Measurements from ENCODE around the gene RASL10A. TPM values are rescaled to one million over a fixed set of nuclear protein-coding genes. Genes with fewer than 3 reads are reported as not detected.

RASL10A gene
- total RNA-seq, 1 experiment from 2014 or later = 0.82 TPM

GRCh38 chr22:29300807-29301601 lies 14.5 kb downstream of the RASL10A start:
- H3K4me1 Mint-ChIP-seq (ENCODE audit: insufficient read depth, unreplicated experiment) = peaks cover 7% of the 10 kb centered on the region
- no peaks in the 10 kb centered on the region for H3K9me3 Mint-ChIP-seq (ENCODE audit: unreplicated experiment)
- H3K27me3 Mint-ChIP-seq (ENCODE audit: insufficient read depth, unreplicated experiment) = no peaks in the 10 kb centered on the region
- H3K27ac Mint-ChIP-seq (ENCODE audit: low read depth, unreplicated experiment) = no peak overlapping the region
- CTCF ChIA-PET = interaction anchor here (0.6 to 0.7 kb wide), 2 partner anchors 20 to 293 kb away, joined by 4 to 5 read pairs; no protein-coding TSS in a partner anchor
- TF ChIP-seq, protein P1, sequence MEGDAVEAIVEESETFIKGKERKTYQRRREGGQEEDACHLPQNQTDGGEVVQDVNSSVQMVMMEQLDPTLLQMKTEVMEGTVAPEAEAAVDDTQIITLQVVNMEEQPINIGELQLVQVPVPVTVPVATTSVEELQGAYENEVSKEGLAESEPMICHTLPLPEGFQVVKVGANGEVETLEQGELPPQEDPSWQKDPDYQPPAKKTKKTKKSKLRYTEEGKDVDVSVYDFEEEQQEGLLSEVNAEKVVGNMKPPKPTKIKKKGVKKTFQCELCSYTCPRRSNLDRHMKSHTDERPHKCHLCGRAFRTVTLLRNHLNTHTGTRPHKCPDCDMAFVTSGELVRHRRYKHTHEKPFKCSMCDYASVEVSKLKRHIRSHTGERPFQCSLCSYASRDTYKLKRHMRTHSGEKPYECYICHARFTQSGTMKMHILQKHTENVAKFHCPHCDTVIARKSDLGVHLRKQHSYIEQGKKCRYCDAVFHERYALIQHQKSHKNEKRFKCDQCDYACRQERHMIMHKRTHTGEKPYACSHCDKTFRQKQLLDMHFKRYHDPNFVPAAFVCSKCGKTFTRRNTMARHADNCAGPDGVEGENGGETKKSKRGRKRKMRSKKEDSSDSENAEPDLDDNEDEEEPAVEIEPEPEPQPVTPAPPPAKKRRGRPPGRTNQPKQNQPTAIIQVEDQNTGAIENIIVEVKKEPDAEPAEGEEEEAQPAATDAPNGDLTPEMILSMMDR (IDR thresholded peaks at IDR 0.05; ENCODE audit: unreplicated experiment) = no peak
- POLR2A ChIA-PET = interaction anchor here (0.7 to 1.6 kb wide), 6 partner anchors 10 to 760 kb away, joined by 3 to 5 read pairs (median 4); partner anchors contain the start of genes AP1B1 and EMID1
- intact Hi-C loops (cut with micrococcal nuclease) = loop anchor here (10.0 kb wide), 1 partner anchor 84 kb away; the partner anchor contains the start of gene AP1B1
- H3K4me3 Mint-ChIP-seq (ENCODE audit: unreplicated experiment) = no peak overlapping the region
- peak; percentile 22 for DNase-seq (ENCODE audit: unreplicated experiment)
- peaks cover 52% of the 10 kb centered on the region for H3K36me3 Mint-ChIP-seq (ENCODE audit: insufficient read depth, unreplicated experiment)
- BruUV-seq (replicated peaks) = no TSS peak

GRCh38 chr22:29300467-29300806 lies 15.1 kb downstream of the RASL10A start:
- no peak overlapping the region for H3K27ac Mint-ChIP-seq (ENCODE audit: low read depth, unreplicated experiment)
- no peaks in the 10 kb centered on the region for H3K9me3 Mint-ChIP-seq (ENCODE audit: unreplicated experiment)
- no peaks in the 10 kb centered on the region for H3K27me3 Mint-ChIP-seq (ENCODE audit: insufficient read depth, unreplicated experiment)
- POLR2A ChIA-PET = interaction anchor here (0.7 to 1.6 kb wide), 3 partner anchors 10 to 94 kb away, joined by 3 to 5 read pairs (median 4); partner anchors contain the start of gene EMID1
- BruUV-seq (replicated peaks) = no TSS peak
- no peak overlapping the region for H3K4me3 Mint-ChIP-seq (ENCODE audit: unreplicated experiment)
- intact Hi-C loops (cut with micrococcal nuclease) = loop anchor here (10.0 kb wide), 1 partner anchor 84 kb away; the partner anchor contains the start of gene AP1B1
- peaks cover 57% of the 10 kb centered on the region for H3K36me3 Mint-ChIP-seq (ENCODE audit: insufficient read depth, unreplicated experiment)
- TF ChIP-seq, protein P1 (IDR thresholded peaks at IDR 0.05; ENCODE audit: unreplicated experiment) = no peak
- CTCF ChIA-PET = interaction anchor here (0.6 kb wide), 1 partner anchor 20 kb away, joined by 4 read pairs; no protein-coding TSS in a partner anchor
- peaks cover 7% of the 10 kb centered on the region for H3K4me1 Mint-ChIP-seq (ENCODE audit: insufficient read depth, unreplicated experiment)
- DNase-seq (ENCODE audit: unreplicated experiment) = no peak

DNA sequence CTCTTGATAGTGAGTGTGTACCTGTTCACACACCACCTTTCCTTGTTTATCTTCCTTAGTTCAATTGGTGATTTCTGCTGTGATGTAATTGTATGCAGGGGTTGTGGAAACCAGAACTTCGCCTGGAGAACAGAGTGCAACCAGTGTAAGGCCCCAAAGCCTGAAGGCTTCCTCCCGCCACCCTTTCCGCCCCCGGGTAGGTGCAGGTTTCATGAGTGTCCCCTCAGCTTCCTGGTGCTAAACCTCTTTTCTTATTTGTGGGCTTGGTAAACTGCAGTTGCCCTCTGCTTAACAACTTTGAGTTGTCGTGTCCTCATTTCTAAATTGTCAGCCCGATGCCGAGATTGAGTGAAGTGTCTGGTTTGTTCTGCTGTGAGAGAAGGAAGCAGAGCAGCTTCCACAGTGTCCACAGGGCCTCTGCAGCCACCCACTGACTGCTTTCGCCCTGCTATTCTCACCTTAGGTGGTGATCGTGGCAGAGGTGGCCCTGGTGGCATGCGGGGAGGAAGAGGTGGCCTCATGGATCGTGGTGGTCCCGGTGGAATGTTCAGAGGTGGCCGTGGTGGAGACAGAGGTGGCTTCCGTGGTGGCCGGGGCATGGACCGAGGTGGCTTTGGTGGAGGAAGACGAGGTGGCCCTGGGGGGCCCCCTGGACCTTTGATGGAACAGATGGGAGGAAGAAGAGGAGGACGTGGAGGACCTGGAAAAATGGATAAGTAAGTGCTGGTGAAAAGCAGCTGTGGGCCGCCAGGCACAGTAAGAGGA lies 16.2 kb downstream of the RASL10A start:
- no TSS peak for BruUV-seq (replicated peaks)
- no peaks in the 10 kb centered on the region for H3K9me3 Mint-ChIP-seq (ENCODE audit: unreplicated experiment)
- no peak for DNase-seq (ENCODE audit: unreplicated experiment)
- ChIA-PET POLR2A (no interaction called here), CTCF (interaction anchor here (0.5 to 0.6 kb wide), 2 partner anchors 20 to 517 kb away, joined by 3 read pairs; no protein-coding TSS in a partner anchor)
- intact Hi-C loops (cut with micrococcal nuclease) = no loop called here
- no peaks in the 10 kb centered on the region for H3K27me3 Mint-ChIP-seq (ENCODE audit: insufficient read depth, unreplicated experiment)
- no peak overlapping the region for H3K4me3 Mint-ChIP-seq (ENCODE audit: unreplicated experiment)
- TF ChIP-seq, protein P1 (IDR thresholded peaks at IDR 0.05; ENCODE audit: unreplicated experiment) = no peak
- H3K27ac Mint-ChIP-seq (ENCODE audit: low read depth, unreplicated experiment) = no peak overlapping the region
- H3K4me1 Mint-ChIP-seq (ENCODE audit: insufficient read depth, unreplicated experiment) = peaks cover 7% of the 10 kb centered on the region
- peaks cover 68% of the 10 kb centered on the region for H3K36me3 Mint-ChIP-seq (ENCODE audit: insufficient read depth, unreplicated experiment)

DNA sequence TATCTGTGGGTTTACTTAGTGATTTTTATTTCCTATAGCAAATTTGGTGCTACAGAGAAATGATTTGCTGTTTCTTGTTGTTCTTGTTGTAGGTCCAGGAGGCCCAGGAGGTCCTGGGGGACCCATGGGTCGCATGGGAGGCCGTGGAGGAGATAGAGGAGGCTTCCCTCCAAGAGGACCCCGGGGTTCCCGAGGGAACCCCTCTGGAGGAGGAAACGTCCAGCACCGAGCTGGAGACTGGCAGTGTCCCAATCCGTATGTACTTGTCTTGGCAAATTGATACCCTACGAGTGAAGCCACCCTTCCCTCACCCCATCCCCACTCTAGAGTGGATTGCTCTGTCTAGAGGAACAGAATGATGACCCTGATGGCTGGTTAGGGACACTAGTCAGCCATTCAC lies 16.9 kb downstream of the RASL10A start:
- H3K4me3 Mint-ChIP-seq (ENCODE audit: unreplicated experiment) = no peak overlapping the region
- H3K27me3 Mint-ChIP-seq (ENCODE audit: insufficient read depth, unreplicated experiment) = no peaks in the 10 kb centered on the region
- H3K27ac Mint-ChIP-seq (ENCODE audit: low read depth, unreplicated experiment) = no peak overlapping the region
- ChIA-PET POLR2A (no interaction called here), CTCF (interaction anchor here (0.6 kb wide), 1 partner anchor 21 kb away, joined by 3 read pairs; no protein-coding TSS in a partner anchor)
- BruUV-seq (replicated peaks) = no TSS peak
- H3K9me3 Mint-ChIP-seq (ENCODE audit: unreplicated experiment) = no peaks in the 10 kb centered on the region
- no peak for DNase-seq (ENCODE audit: unreplicated experiment)
- H3K4me1 Mint-ChIP-seq (ENCODE audit: insufficient read depth, unreplicated experiment) = peaks cover 7% of the 10 kb centered on the region
- TF ChIP-seq, protein P1 (IDR thresholded peaks at IDR 0.05; ENCODE audit: unreplicated experiment) = no peak
- H3K36me3 Mint-ChIP-seq (ENCODE audit: insufficient read depth, unreplicated experiment) = peaks cover 75% of the 10 kb centered on the region
- intact Hi-C loops (cut with micrococcal nuclease) = no loop called here
